ENCODE measurements around the gene RHOB.
"Not testable (repeated sequence)": the region's sequence is repeated elsewhere in the genome, so short reads cannot be mapped to it uniquely, and the experiment has no call there.

Gene RHOB

DNA sequence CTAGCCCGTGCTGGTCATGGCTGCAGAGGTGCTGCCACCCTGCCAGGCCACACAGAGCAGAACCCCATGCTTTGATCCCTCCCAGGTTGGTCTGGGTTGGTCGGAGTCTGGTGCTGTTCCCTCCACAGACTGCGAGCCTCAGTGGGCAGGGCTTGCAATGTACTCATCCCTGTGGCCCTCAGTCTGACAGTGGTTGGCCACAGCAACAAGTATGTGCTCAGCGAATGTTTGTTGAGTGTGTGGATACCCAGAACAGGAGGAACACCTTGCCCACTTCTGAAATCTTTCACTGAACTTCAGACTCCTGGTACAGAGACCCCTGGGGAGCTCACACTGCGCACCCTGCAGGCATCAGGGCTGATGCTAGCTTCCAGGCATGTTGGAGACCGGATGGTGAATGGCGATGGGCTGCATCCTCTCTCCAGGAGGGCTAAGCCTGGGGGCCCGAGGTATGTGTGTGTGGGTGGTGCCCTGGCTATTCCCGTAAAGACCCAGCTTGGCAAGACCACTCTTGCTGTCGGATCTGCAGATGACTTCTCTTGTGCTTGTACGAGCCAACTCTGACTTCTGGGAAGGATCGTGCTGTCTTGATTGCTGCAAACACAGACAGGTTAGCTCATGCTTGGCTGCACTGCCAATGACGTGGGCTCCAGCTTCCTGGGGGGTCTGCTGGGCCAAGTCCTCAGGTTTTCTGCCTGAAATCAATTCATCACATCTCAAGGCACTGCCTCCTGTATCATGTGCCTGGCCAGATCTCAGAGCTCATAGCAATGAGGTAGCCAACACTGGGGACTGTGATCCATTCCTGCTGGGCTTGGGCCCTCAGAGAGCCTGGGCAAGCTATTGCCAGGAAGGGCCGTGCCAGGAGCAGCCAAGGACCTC is 43.7 kb downstream of the RHOB start:
- DNase-seq (ENCODE audit: low read depth in 1 of 2, low spot score in 1 of 2): no peak

DNA sequence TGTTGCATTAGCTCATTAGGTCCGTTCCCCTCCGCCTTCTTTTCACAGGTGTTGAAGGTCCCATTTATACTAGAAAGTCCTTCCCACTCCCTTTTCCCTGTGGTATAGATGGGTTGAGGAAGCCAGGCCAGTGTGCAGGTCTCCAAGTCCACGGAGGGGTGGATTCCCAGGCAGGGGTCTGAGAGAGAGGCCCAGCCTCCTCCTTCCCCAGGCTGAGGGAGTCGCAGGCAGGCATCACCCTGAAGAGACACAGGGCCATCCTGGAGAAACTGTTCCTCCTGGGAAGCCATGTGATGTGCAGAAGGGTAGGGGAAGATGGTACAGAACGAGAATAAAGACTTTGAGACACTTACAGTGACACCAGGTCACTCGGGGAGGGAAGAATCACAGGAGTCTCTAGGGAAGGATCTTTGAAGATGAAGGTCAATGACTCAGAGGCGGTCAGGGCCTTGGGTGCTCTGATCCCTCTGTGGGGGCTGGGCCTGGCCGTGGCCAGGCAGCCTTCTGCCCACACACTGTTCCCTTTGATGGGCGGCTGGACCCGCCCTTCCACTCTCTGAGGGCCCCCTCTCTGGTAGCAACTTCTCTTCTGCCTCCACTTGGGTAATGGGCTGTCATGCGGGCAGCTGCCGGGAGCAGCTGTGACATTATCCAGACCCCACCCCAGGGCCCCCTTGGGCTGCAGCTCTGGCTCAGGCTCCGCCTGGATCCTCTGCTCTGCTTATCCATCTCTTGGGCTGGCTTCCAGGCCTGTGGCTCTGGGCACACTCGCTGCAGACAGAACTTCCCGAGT is 45.1 kb downstream of the RHOB start:
- DNase-seq (ENCODE audit: low read depth in 1 of 2, low spot score in 1 of 2): no peak

DNA sequence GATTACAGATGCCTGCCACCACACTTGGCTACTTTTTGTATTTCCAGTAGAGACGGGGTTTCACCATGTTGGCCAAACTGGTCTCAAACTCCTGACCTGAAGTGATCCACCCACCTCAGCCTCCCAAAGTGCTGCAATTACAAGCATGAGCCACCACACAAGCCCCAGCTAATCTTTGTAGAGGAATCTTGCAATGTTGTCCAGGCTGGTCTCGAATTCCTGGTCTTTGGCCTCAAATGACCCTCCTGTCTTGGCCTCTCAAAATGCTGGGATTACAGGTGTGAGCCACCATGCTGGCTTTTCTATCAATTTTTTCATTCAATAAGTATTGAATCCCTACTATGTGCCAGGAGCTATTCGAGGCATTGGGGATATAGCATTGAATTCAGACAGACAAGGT is 46.2 kb downstream of the RHOB start:
- DNase-seq (ENCODE audit: low read depth in 1 of 2, low spot score in 1 of 2): not testable (repeated sequence)

DNA sequence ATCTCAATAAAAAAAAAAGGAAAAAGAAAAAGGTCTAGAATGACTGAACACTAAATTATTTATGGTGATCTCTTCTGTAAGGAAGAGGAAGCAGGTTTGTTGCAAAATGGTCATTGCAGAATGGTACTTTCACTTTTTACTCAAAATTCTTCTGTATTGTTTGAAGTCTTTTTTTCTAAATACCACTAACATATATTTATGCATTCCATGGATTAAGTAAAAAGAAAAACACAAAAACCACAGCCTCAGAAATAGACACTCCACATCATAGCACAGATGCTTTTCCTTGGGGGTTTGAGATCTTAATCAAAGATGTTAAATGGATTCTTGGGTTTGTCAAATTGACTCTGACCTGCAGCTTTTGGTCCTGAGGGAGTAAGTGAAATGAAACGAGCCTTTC is 47.4 kb downstream of the RHOB start:
- no peak for DNase-seq (ENCODE audit: low read depth in 1 of 2, low spot score in 1 of 2)

DNA sequence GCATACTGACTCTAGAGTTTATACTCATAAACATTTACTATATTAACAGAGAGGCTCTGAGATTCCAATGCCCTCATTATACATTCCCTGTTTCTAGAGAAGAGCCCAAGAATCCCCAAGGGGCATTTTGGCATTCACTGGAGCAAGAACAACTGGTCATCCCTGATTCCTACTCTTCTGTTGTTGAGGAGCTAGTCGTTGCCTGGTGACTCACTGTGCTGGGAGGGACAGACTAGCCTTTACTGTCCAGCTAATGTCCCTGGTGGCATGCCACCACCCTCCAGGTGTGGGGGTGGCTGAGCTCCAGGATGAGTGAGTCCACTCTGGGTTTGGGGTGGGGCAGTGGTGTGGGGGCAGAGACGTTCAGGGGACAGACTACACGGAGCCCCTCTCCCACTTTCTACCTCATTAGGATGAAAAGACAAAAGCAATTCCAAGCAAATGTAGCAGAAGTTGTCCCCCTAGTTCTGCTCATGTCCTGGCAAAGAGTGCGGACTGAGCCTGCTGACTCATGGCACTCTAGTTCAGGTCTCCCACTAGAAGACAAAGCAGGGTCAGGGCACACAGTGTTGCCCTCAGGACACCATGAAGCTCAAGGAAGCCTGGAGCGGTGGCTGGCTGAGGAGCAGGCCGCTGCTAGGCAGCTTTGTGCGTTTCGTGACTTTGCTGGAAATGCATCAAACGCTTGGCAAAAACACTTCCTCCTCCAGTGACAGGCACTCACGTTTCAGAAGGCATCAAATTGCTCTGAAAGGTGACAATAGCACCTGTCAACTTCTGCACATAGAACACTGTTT is 49.4 kb downstream of the RHOB start:
- DNase-seq (ENCODE audit: low read depth in 1 of 2, low spot score in 1 of 2): no peak

DNA sequence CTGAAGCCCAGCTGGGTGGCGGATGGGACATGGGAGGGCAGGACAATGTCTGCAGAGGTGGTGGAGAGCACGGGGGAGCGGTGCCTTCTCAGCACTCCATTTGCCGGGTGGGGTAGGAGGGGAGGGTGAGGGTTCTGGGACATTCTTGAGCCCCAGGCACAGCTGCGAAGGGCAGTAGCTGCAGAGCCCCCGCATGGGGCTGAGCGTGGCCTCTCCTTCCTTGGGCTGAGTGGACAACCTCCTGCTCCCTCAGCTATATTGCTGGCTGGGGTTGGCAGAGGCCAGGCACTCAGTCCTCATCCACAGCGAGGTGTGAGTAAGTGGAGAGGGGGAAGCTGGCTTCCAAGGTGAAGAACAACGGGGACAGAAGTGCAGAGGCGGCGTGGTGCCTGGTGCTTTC is 50.1 kb downstream of the RHOB start:
- DNase-seq (ENCODE audit: low read depth in 1 of 2, low spot score in 1 of 2): no peak

Data from activated T-helper 1 cell treated with anti-CD3 and anti-CD28 coated beads, Interleukin-2, amount 50 U/mL, for 16 hours (primary cell).